Retina (tissue), 1 donor: Measurements from ENCODE around the gene SH3TC1.

ENCODE experiments used
- DNase-seq: peaks from one replicate; pipeline ENCODE4 v3.0.0-alpha.2; 2016

The SH3TC1 gene

DNA sequence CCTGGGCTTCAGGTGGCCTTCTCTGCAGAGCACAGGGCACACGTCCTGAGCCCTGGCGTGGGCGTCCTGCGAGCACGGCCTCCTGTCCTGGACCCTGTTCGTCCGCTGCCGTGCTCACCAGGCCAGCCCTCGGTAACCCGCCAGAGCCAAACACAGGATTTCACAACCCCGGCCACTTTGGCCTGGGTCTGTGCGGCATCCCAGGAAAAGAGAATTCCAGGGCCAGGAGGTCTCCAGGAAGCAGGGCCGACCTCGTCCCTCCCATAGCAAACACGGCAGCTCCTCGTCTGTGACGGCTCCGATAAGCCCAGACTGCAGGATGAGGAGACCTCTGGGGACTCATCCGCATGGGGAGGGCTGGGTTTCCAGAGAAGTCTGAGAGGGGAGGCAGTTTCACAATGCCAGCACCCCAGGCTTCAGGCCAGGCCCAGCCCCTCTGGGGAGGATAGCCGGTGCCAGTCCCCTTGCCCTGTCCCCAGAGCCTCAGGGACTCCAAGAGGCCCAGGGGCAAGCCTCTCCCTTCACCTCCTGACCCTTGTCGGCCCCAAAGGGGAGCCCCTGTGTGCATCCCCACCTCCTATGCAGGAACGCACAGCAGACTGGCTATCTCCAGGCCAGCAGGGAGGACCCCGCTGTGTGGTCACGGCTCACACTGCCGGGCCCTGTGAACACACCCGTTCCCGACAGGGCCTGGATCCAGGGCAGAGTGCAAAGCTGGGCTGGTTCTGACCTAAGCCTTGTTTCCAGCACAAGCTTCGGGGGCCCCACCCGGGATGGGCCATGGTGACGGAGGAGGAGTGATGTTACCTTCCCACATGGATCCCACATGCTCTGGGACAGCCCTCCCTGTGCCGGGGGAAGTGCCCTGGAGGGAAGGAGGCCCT lies 48.2 kb downstream of the SH3TC1 start:
- DNase-seq = no peak

DNA sequence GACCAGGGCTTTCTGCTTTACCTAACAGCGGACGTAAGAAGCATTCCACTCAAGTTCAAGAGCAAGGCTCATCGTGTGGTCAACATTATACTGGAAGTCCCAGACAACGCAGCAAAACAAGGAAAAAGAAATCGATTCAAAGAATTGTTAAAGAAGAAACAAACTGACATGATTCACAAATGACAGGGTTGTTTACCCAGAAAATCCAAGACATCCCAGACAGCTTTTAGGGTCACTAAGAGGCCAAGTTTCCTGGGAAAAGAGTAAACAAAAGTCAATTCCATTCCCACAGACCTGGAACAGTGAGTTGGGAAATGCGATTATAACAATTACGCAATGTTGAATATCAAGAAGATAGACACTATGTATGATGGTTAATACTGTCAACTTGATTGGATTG lies 49.0 kb downstream of the SH3TC1 start:
- DNase-seq = no peak

DNA sequence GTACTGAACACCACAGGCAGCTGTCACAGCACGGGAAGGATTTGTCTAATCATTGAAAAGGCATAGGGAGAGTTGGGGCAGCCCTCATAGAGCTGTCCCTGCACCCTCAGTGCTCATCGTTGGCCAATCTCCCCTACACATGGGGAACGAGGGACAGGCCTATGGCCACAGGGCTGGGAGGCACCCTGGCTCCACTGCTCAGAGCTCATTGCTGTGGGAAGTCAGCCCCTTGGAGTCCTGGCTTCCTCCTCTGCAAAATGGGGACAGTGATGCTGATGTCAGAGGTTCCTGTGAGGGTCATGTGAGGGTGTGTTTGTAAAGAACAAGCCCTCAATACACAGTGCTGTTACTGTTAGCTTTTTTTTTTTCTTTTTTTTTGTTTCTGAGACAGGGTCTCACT lies 51.1 kb downstream of the SH3TC1 start:
- DNase-seq = no peak

DNA sequence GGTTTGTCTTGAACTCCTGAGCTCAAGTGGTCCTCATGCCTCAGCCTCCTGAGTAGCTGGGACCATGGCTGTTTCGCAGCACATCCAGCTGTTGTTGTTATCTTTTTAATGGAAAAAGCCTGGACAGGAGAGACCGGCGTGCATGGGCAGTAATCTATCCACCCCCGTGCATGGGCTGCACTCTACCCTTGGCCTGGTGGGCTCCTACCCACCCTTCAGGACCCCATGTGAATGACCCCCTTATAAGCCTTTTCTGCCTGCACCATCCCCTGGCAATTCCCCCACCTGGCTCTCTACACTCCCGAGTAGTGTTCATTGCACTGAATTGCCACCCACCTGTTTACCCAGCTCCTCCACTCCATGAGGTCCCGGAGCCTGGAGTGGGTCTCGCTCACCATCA lies 51.5 kb downstream of the SH3TC1 start:
- no peak for DNase-seq

DNA sequence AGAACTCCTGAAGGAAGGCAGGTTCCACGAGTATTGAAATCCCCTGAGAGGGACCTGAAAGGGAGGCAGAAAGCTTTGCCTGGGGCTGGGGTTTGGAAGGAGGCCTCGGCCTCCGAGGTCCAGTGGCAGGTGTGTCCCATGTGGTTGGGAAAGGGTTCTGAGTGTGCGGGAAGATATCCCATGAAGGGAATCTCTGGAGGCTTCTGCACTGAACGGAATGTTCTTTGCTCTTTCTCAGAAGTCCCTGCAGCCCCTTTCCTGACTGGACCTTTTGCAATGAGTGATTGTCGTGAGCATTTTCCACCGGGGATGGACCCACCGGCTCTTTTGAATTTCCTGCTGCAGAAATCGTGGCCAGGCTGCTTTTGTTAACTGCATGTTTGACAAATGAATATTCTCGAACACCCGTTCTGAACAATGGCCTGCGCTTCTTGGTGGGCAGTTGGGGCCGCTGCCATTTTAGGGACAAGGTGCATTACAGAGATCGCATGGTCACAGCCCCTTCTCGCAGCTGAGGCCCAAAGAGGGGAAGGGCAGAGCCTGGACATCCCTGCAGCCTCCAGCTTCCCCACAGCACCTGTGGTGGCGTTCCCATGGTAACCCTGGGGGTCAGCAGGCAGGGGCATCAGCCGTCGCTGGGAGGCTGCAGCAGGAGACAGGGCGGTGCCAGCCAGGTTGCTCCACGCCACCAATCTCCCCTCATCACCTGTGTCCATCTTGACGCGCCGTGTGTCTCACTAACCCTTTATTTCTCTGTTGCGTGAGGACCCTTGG lies 52.2 kb downstream of the SH3TC1 start:
- no peak for DNase-seq

DNA sequence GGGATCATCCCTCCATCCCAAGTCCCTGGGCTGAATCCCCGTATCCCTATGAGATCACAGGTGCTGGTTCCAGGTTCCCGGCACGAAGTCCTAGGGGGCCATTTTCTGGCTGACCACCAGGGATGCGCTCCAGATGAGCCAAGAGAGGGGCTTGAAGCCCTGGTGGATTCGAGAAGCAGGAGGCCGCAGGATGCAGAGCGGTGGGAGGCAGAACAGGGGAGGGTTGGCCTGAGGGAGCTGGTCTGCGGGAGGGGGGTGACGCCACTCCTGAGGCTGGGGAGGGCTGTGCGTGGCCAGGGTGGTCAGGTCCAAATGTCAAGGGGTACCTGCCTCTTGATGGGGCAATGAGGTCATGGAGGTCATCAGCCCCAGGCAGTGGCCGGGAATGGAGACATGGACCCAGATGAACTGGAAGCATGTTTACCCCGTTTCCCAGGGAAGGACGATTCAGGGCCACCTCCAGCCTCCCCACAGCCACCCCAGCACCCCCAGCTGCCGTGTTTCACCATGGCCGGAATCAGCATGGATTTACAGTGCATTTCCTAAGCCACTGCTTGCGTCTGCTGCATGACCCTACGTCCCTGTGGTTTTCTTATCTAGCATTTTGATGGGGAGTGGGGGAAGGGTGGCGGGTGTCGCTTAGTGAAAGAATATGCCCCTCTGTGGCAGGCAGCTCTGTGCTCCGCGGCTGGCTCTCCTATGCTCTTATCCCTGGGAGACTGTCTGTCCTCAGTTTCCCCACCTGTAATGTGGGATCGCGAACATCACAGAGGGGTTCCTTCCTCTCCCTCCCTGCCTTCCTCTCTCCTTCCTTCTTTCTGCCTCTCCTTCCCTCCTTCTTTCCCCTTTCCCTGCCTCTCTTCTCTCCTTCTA lies 53.4 kb downstream of the SH3TC1 start:
- no peak for DNase-seq

- no peak for DNase-seq
Observed at GRCh38 chr4:8254076-8254475, 55.0 kb downstream of the SH3TC1 start.

DNA sequence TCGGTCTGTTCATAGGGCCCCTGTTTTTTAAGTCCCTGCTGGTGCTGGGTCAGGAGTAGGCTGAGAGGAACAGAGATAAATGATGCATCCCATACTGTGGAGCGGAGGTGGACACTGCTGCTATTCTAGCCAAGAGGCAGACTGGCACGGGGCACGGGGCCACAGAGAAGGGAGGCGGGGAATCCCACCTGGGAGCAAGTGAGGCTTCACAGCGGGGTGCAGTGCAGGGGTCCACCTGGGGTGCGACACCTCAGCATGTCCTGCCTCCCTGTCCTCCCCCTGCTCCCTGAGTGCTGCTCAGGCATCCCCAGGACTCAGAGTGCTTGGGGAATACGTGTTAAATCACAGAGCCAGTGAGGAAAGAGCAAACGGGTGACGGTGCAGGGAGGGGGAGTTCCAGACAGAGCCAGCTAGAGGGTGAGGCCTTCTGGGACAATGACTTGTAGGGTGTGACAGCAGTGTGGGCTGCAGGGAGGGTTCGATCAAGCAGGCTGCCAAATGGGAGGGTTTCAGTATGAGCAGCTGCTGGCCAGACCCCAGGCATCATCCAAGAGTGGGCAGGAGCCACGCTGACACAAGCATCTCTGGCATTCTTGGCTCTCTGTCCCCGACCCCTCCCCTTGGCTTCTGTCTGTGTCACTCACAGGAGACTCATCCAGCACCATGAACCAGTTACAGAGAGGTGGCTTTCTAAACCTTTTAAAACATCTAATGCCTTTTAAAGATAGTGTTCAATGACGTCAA lies 56.8 kb downstream of the SH3TC1 start:
- no peak for DNase-seq

- no peak for DNase-seq
Observed at GRCh38 chr4:8257854-8258253, 58.8 kb downstream of the SH3TC1 start.

DNA sequence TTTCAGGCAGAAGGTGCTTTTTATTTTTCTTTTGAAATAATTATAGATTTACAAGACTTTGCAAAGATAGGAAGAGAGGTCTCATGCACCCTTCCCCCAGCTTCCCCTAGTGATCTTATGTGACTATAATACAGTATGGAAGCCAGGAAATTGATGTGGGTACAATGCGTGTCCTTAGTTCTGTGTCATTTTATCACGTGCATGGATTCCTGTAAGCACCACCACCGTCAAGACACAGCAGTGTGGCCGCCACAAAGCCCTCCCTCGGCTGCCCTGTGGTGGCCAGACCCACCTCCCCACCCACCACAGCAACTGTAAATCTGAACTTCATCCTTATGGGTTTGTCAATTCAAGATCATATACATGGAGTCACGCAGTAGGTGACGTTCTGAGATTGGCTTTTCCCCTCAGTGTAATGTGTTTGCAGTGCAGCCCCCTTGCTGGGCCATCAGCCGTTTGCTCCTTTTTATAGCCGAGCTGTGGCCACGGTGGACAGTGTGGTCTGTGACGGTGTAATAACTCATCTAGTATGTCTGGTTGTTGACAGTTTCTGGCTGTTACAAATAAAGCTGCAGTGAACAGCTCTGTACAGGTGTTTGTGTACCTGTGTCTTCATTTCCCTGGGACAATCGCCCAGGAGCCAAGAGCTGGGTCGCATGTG lies 59.6 kb downstream of the SH3TC1 start:
- no peak for DNase-seq

DNA sequence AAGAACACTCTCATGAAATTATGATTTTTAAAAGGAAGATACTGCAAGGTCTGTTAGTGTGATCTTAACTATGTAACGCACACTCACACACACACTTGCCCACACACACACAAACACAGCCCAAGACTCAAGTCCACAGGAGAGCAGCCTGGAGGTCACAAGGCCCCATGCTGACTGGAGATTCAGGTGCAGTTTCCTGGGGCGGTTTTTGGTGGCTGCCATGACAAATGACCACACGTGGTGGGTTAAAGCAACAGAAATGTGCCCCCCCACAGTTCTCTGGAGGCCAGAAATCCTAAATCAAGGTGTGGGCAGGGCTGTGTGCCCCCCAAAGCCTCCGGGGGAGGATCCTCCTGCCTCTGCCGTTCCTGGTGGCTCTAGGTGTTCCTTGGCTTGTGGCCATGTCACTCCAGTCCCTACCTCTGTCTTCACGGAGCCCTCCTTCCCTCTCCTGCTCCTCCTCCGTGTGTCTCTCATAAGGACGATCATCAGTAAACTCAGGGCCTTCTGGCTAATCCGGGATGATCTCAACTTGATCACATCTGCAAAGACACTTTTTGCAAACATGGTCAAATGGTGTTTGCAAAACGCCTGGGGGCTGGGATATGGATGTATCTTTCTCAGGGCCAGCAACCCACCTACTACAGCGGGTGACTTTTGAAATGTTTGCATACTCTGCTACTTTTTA lies 60.8 kb downstream of the SH3TC1 start:
- DNase-seq = no peak

DNA sequence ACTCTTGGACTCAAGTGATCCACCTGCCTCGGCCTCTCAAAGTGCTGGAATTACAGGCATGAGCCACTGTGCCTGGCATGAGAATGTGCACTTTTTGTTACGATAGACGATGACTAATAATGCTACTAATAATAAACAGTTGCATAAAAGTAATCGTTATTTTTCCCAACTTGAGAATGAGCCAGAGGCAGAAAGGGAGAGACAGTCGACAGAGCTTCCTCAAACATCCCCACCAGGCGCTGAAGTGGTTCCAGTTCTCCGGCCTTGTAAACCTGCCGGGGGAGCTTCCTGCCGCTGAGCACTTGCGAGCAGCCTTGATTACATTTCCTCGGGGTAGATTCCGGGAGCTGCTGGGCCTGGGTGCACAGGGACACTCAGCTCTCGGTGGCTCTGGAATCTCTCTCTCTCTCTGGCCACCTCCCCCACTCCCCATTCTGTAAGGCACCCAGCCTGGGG lies 61.6 kb downstream of the SH3TC1 start:
- DNase-seq = no peak

GRCh38 chr4:8261851-8262535 lies 62.9 kb downstream of the SH3TC1 start:
- DNase-seq = peak; percentile 59

DNA sequence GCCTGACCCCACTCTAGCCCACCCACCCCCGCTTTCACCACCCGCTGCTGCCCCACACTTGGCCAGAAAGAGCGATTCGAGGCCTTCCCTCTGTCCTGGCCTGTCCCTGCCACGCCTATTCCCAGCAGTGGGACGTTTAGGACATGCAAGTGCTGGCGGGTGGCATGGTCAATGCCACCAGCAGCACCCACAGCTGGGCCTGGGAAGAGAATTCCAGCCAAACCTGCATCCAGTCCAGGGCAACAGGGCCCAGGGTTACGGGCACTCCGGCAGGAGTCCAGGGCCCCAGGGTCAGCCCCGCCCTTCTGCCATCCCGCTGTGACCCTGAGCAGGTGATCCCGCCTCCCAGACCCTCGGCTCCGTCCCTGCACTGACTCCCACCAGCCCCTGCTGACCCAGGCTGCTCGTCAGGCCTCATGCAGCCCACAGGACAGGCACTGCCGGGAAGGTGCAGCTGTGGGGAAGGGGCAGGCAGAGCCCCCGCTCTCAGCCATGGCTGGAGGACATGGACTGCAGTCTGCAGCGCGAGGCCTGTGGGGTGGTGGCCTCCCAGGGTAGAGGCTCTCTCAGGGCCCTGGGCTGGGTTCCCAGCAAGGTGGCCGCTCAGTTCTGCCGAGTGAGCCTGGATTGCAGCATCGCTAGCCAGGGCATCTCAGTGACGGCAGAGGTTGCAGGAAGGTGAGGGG lies 63.7 kb downstream of the SH3TC1 start:
- peak; percentile 61 for DNase-seq

DNA sequence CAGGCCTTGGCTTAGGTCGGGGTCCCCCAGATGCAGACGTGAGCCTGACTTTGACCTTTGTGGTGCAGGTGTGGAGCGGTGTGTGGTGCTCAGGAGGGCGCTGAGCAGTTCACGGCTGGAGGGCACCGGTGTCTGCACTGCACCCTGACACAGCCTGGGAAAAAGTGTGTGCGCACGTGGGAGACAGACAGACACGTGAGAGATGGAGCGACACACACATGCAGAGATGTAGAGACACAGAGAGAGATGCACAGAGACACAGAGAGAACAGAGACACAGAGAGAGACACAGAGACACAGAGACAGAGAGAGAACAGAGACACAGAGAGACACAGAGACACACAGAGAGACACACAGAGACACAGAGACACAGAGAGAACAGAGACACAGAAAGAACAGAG lies 64.3 kb downstream of the SH3TC1 start:
- no peak for DNase-seq

GRCh38 chr4:8264106-8264505 lies 65.0 kb downstream of the SH3TC1 start:
- no peak for DNase-seq

DNA sequence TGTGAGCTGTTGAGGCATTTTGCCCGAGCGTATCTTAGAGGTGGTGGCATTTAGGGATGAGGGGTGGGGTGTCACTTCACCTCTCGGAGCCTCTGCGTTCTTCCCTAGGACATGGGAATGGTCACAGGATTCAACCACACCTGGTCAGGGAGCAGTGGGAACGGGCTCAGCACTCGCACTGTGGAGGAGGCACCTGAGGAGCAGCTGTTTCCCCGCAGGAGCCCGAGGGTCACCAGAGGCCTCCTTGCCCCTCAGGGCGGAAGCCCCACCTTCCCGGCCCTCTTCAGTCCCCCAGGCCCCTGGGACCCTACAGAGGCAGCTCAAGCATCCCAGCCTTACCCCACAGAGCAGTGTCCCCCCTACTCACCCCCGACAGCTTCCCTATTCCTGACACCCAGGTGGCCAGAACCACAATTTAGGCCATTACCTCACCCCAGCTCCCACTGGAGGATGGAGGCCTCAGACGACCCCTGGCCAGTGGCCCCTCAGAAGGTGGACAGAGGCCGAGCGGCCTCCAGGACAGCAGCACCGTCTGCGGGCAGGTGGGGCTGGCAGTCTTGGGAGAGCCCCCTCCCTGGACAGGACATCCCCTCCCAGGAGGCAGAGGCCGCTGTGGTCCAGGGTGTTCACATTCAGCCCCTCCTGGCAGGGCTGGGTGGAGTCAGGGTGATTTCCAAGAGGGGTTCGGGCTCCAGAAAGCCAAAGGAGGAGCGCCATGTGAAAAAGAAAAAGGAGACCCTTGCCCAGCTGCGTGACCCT lies 66.3 kb downstream of the SH3TC1 start:
- no peak for DNase-seq

- DNase-seq = no peak
Observed at GRCh38 chr4:8266088-8266487, 67.0 kb downstream of the SH3TC1 start.

DNA sequence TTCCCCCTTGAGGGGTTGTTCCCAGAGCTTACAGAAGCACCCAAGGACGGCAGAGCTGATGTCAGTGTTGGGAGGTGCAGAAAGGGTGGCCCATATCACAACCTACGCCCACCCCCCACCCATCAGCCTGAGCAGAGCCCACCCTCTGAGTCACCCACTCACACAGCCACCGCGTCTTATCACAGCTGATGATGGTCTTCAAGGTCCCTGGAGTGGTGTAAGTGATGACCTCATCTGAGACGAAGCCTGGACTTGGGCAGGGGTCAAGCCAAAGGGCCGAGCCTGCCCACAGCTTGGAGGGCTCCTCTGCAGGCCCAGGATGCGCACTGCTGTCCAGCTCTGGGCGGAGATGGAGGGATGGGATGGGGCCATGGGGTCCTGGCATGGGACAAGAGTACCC lies 67.4 kb downstream of the SH3TC1 start:
- DNase-seq = no peak
